Endodermal cell (in vitro differentiated cells): Measurements from ENCODE around the gene FAF1. TPM values are rescaled to one million over a fixed set of nuclear protein-coding genes. Genes with fewer than 3 reads are reported as not detected.

Source experiments
- DNase-seq: peaks from one replicate; pipeline ENCODE4 v3.0.0-alpha.2; 2017
- H3K27ac ChIP-seq: 2 replicates; pipeline ENCODE4 v1.5.1; 2013; ENCODE audit warnings: mild to moderate bottlenecking, low read depth, low read length, moderate library complexity
- H3K27me3 ChIP-seq: 2 replicates; pipeline ENCODE4 v1.6.1; 2013; ENCODE audit warnings: mild to moderate bottlenecking, low read length, moderate library complexity; ENCODE audit not compliant: insufficient read depth, control insufficient read depth, poor library complexity, severe bottlenecking
- H3K36me3 ChIP-seq: 2 replicates; pipeline ENCODE4 v1.7.0; 2013; ENCODE audit warnings: mild to moderate bottlenecking, low read length, moderate library complexity; ENCODE audit not compliant: control insufficient read depth, insufficient read depth
- H3K4me1 ChIP-seq: one replicate; pipeline ENCODE4 v1.7.0; 2013; ENCODE audit warnings: low read length; ENCODE audit not compliant: control insufficient read depth, insufficient read depth
- H3K4me3 ChIP-seq: 2 replicates; pipeline ENCODE4 v1.5.1; 2013; ENCODE audit warnings: mild to moderate bottlenecking, low read length, moderate library complexity
- H3K9ac ChIP-seq: 2 replicates; pipeline ENCODE4 v1.6.1; 2013; ENCODE audit warnings: mild to moderate bottlenecking, low read length, moderate library complexity; ENCODE audit not compliant: poor library complexity, severe bottlenecking; ENCODE audit errors: extremely low read depth
- H3K9me3 ChIP-seq: 2 replicates; pipeline ENCODE4 v1.6.1; 2013; ENCODE audit warnings: mild to moderate bottlenecking, low read length, moderate library complexity; ENCODE audit not compliant: control insufficient read depth
- H3K27ac Mint-ChIP-seq: 2 replicates; pipeline ENCODE4 v1.8.0; 2020; ENCODE audit warnings: mixed read lengths
- H3K27me3 Mint-ChIP-seq: 2 replicates; pipeline ENCODE4 v1.8.0; 2021; ENCODE audit warnings: mild to moderate bottlenecking, mixed read lengths; ENCODE audit not compliant: insufficient read depth
- H3K36me3 Mint-ChIP-seq: 2 replicates; pipeline ENCODE4 v1.8.0; 2020; ENCODE audit warnings: low read depth, mixed read lengths
- H3K4me1 Mint-ChIP-seq: 2 replicates; pipeline ENCODE4 v1.8.0; 2020; ENCODE audit warnings: mixed read lengths
- H3K4me3 Mint-ChIP-seq: 2 replicates; pipeline ENCODE4 v1.8.0; 2020; ENCODE audit warnings: mild to moderate bottlenecking, moderate library complexity, mixed read lengths
- H3K9me3 Mint-ChIP-seq: 2 replicates; pipeline ENCODE4 v1.8.0; 2020; ENCODE audit warnings: mild to moderate bottlenecking, mixed read lengths
- WGBS, 2 experiments: methylation state at CpG; one replicate each; pipeline versions ENCODE4 v1.1.5 to v1.1.7; 2013; ENCODE audit warnings: missing lambda C conversion rate in 2 of 2, mixed read lengths in 1 of 2; ENCODE audit not compliant: insufficient coverage in 1 of 2, insufficient read length in 1 of 2; 5-methylcytosine and 5-hydroxymethylcytosine counted together
- total RNA-seq, 2 donors: library from RNA; stranded (reverse); fragmentation: NEBNext Ultra II Directional in 1 of 2; extraction: Animal tissue kit (Norgen Biotek cat#: 25700) in 1 of 2; gene quantifications; 2 replicates in 1 of 2; 3 replicates in 1 of 2; pipeline ENCODE4 v1.2.1, GENCODE V29; 2021
- TF ChIP-seq, protein P1 (sequence below): fragments of 200-600 bp; sonication (generic); conservative IDR thresholded peaks from 2 replicates; pipeline ENCODE4 v1.5.0; 2021; ENCODE audit warnings: antibody characterized with exemption, mild to moderate bottlenecking

FAF1 gene
- total RNA-seq, 2 donors from 2014 or later: 76.4 to 94.4 TPM

GRCh38 chr1:50986653-50987052 lies 26.6 kb upstream of the FAF1 start:
- 60 to 83% methylated on average over 1 to 3 of the region's 4 CpGs for WGBS, 2 experiments
- H3K9me3 ChIP-seq: no peaks in the 10 kb centered on the region
- Mint-ChIP-seq H3K27me3 (peaks cover 43% of the 10 kb centered on the region), H3K36me3 (no peaks in the 10 kb centered on the region), H3K9me3 (no peaks in the 10 kb centered on the region), H3K4me3 (no peak overlapping the region), H3K4me1 (no peaks in the 10 kb centered on the region), H3K27ac (no peak overlapping the region)
- no peaks in the 10 kb centered on the region for H3K36me3 ChIP-seq
- peaks cover 52% of the 10 kb centered on the region for H3K27me3 ChIP-seq
- DNase-seq: no peak
- no peak overlapping the region for H3K27ac ChIP-seq
- TF ChIP-seq, protein P1, sequence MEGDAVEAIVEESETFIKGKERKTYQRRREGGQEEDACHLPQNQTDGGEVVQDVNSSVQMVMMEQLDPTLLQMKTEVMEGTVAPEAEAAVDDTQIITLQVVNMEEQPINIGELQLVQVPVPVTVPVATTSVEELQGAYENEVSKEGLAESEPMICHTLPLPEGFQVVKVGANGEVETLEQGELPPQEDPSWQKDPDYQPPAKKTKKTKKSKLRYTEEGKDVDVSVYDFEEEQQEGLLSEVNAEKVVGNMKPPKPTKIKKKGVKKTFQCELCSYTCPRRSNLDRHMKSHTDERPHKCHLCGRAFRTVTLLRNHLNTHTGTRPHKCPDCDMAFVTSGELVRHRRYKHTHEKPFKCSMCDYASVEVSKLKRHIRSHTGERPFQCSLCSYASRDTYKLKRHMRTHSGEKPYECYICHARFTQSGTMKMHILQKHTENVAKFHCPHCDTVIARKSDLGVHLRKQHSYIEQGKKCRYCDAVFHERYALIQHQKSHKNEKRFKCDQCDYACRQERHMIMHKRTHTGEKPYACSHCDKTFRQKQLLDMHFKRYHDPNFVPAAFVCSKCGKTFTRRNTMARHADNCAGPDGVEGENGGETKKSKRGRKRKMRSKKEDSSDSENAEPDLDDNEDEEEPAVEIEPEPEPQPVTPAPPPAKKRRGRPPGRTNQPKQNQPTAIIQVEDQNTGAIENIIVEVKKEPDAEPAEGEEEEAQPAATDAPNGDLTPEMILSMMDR: no peak
- no peaks in the 10 kb centered on the region for H3K4me1 ChIP-seq
- no peak overlapping the region for H3K4me3 ChIP-seq
- H3K9ac ChIP-seq: no peak overlapping the region

GRCh38 chr1:50985094-50985493 lies 25.0 kb upstream of the FAF1 start:
- TF ChIP-seq, protein P1: no peak
- WGBS, 2 experiments: 29 to 48% methylated on average over 1 of the region's 1 CpG
- Mint-ChIP-seq H3K4me3 (no peak overlapping the region), H3K4me1 (no peaks in the 10 kb centered on the region), H3K36me3 (no peaks in the 10 kb centered on the region), H3K27ac (no peak overlapping the region), H3K9me3 (no peaks in the 10 kb centered on the region), H3K27me3 (peaks cover 58% of the 10 kb centered on the region)
- H3K9me3 ChIP-seq: no peaks in the 10 kb centered on the region
- no peaks in the 10 kb centered on the region for H3K4me1 ChIP-seq
- no peak overlapping the region for H3K9ac ChIP-seq
- DNase-seq: no peak
- peaks cover 67% of the 10 kb centered on the region for H3K27me3 ChIP-seq
- H3K4me3 ChIP-seq: no peak overlapping the region
- H3K36me3 ChIP-seq: no peaks in the 10 kb centered on the region
- H3K27ac ChIP-seq: no peak overlapping the region

- no peak overlapping the region for H3K27ac Mint-ChIP-seq
- H3K27me3 Mint-ChIP-seq: peaks cover 72% of the 10 kb centered on the region
- no peaks in the 10 kb centered on the region for H3K9me3 Mint-ChIP-seq
- no peak for DNase-seq
- Histone ChIP-seq H3K27me3 (peaks cover 85% of the 10 kb centered on the region), H3K27ac (no peak overlapping the region), H3K9me3 (no peaks in the 10 kb centered on the region), H3K36me3 (no peaks in the 10 kb centered on the region), H3K4me3 (no peak overlapping the region), H3K9ac (no peak overlapping the region), H3K4me1 (no peaks in the 10 kb centered on the region)
- TF ChIP-seq, protein P1: no peak
- no peak overlapping the region for H3K4me3 Mint-ChIP-seq
- peaks cover 6% of the 10 kb centered on the region for H3K4me1 Mint-ChIP-seq
- 50% methylated on average over 2 of the region's 2 CpGs; no CpG with 5 or more reads in 1 of the 2 experiments for WGBS, 2 experiments
- no peaks in the 10 kb centered on the region for H3K36me3 Mint-ChIP-seq
Observed at GRCh38 chr1:50983219-50983802, 23.2 kb upstream of the FAF1 start.
